Astrocyte of the spinal cord (primary cell): ENCODE data around the gene MRGPRE.
"Not testable (repeated sequence)": the region's sequence is repeated elsewhere in the genome, so short reads cannot be mapped to it uniquely, and the experiment has no call there.

ENCODE experiments used
- DNase-seq: peaks from one replicate; pipeline ENCODE4 v3.0.0; 2011; ENCODE audit warnings: low read depth, low spot score
- H3K4me3 ChIP-seq: 2 replicates; pipeline ENCODE4 v1.5.1; 2011; ENCODE audit warnings: low read depth, mild to moderate bottlenecking, low read length, moderate library complexity
- CTCF ChIP-seq: IDR thresholded peaks from 2 replicates; pipeline ENCODE4 v1.5.1; 2012; ENCODE audit warnings: low read depth, mild to moderate bottlenecking, low read length, inconsistent platforms
- in situ Hi-C: cut with HindIII; loops from 2 replicates; pipeline ENCODE4 v1.10.0; 2017; ENCODE audit warnings: low sequenced_read_pairs

Gene MRGPRE

GRCh38 chr11:3231851-3232744 lies at the start of gene MRGPRE:
Gene MRGPRE, minus strand, starts transcription at chr11:3232417. Its CDS starts 3,618 bp downstream, at chr11:3228799.
- no peak for DNase-seq
- H3K4me3 ChIP-seq, result no peak within 1 kb of the TSS
- in situ Hi-C loops, result no loop called here

GRCh38 chr11:3281146-3281545 lies 48.9 kb upstream of the MRGPRE start:
- in situ Hi-C loops, H3K4me3 ChIP-seq, DNase-seq: not testable (repeated sequence)

More at GRCh38 chr11:3231851-3232744, at the start of gene MRGPRE:
- no peak for TF ChIP-seq CTCF

- H3K4me3 ChIP-seq, in situ Hi-C loops, DNase-seq: not testable (repeated sequence)
Observed at GRCh38 chr11:3280662-3281061, 48.4 kb upstream of the MRGPRE start.

GRCh38 chr11:3278922-3279321 lies 46.7 kb upstream of the MRGPRE start:
- in situ Hi-C loops, H3K4me3 ChIP-seq, DNase-seq: not testable (repeated sequence)

GRCh38 chr11:3273629-3274028 lies 41.4 kb upstream of the MRGPRE start:
- H3K4me3 ChIP-seq, in situ Hi-C loops, DNase-seq: not testable (repeated sequence)

GRCh38 chr11:3262548-3262947 lies 30.3 kb upstream of the MRGPRE start:
- H3K4me3 ChIP-seq, in situ Hi-C loops, DNase-seq: not testable (repeated sequence)

GRCh38 chr11:3261831-3262230 lies 29.6 kb upstream of the MRGPRE start:
- H3K4me3 ChIP-seq, in situ Hi-C loops, DNase-seq: not testable (repeated sequence)

GRCh38 chr11:3257509-3257908 lies 25.3 kb upstream of the MRGPRE start:
- DNase-seq, in situ Hi-C loops, H3K4me3 ChIP-seq: not testable (repeated sequence)

GRCh38 chr11:3255241-3255640 lies 23.0 kb upstream of the MRGPRE start:
- DNase-seq, H3K4me3 ChIP-seq, in situ Hi-C loops: not testable (repeated sequence)

GRCh38 chr11:3254773-3255172 lies 22.6 kb upstream of the MRGPRE start:
- in situ Hi-C loops, H3K4me3 ChIP-seq: not testable (repeated sequence)

GRCh38 chr11:3245071-3245470 lies 12.9 kb upstream of the MRGPRE start:
- TF ChIP-seq CTCF, result no peak
- no peak for DNase-seq
- H3K4me3 ChIP-seq, result no peak overlapping the region
- in situ Hi-C loops, result no loop called here

More at GRCh38 chr11:3254773-3255172, 22.6 kb upstream of the MRGPRE start:
- not testable (repeated sequence) for DNase-seq
